Stimulated activated CD8-positive, alpha-beta memory T cell treated with anti-CD3 and anti-CD28 coated beads, Interleukin-12 subunit alpha, Interleukin-12 subunit beta, amount 100 ng/mL, for 24 hours (primary cell): ENCODE results near the gene APH1B.
"Not testable (repeated sequence)": the region's sequence is repeated elsewhere in the genome, so short reads cannot be mapped to it uniquely, and the experiment has no call there.

ENCODE experiments used
- DNase-seq: peaks from one replicate; pipeline ENCODE4 v3.0.0-alpha.2; 2020; ENCODE audit errors: extremely low read depth

APH1B gene

GRCh38 chr15:63277038-63277892 is at the start of gene APH1B:
TSS of gene APH1B (plus strand) at chr15:63277605. CDS start at chr15:63277624, 19 bp downstream.
- DNase-seq: peak; percentile 48

DNA sequence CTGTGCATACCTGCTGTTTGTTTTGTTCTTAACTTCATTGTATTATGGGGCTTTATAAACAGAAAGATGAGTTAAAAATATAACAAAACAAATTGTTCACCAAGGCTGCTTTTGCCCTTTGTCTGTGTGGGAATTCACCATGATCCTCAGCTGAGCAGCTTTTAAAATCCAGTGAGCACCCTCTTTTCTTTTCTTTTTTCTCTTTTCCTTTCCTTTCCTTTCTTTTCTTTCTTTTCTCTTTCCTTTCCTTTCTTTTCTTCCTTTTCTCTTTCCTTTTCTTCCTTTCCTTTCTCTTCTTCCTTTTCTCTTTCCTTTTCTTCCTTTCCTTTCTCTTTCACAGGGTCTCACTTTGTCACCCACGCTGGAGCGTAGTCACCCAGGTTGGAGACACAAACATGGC is 49.7 kb upstream of the APH1B start:
- no peak for DNase-seq

DNA sequence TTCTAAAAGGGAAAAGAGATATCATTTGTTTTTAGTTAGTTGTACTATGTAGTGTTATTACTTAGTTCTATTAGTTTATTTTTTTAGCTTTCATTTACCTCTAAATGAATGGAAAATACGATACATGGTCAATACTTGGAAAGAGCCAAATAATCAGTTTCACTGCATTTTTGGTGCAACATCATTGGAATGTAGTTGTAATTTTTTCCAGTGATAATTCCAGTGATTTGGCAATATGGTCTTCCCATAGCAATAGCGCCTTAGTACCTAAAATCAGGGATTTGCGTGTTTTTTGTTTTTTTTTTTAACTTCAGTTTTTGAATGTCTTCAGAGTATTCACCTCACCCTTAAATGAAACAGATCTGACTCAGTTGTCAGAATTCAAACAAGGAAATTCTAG is 46.2 kb upstream of the APH1B start:
- no peak for DNase-seq

- no peak for DNase-seq
Observed at GRCh38 chr15:63231706-63232105, 45.7 kb upstream of the APH1B start.

- DNase-seq: no peak
Observed at GRCh38 chr15:63232405-63232804, 45.0 kb upstream of the APH1B start.

- DNase-seq: no peak
Observed at GRCh38 chr15:63232943-63233342, 44.5 kb upstream of the APH1B start.

DNA sequence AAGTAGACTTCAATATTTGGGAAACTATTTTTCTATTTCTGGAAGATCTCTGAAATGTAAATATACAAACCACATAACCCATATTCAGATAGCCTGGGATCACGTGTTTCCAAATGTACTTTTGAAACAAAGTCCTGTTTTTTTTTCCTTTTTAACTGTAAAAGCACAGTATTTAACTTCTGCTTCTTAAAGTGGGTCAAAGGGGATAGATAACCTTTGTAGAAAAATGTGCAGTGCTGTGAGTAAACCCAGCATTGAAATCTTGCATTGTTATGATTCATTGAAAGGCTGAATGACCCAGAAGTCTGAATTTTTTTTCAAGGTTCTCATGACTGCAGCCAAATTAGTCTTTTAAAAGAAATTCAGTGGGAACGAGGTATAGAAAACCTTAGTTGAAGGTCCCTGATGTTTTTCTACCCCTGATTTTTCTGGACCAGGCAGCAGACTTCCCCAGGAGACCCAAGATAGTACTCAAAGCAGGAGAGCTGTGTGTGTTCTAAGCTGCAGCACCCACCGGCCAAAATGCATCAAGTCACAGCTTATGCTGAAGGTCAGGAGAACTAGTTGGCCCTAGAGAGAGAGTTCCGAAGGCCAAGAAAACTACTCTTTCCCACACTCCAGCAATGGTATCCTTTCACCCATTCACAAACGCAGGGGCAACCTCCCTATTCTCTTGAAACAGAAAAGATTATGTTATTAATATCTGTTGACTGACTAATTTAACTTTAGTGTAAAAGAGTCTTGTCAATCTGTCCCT is 43.6 kb upstream of the APH1B start:
- DNase-seq: no peak

GRCh38 chr15:63234451-63234870 is 42.9 kb upstream of the APH1B start:
- DNase-seq: no peak

DNA sequence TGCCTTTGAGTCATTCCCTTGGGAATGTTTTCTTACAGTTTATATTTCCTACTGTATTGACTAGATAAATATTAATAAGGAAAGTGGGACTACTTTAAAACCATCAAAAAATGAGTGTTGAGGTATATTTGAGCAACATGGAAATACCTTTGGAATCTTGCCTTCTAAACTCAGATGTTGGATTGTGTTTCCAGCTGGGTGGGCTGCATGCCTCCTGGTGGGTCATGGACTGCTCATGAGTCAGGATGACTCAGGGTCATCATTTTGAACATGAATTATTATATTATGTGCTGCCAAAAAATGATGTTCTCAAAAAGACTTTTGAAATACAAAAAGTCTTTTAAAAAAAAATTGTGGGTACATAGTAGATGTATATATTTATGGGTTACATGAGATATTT is 41.1 kb upstream of the APH1B start:
- DNase-seq: no peak

DNA sequence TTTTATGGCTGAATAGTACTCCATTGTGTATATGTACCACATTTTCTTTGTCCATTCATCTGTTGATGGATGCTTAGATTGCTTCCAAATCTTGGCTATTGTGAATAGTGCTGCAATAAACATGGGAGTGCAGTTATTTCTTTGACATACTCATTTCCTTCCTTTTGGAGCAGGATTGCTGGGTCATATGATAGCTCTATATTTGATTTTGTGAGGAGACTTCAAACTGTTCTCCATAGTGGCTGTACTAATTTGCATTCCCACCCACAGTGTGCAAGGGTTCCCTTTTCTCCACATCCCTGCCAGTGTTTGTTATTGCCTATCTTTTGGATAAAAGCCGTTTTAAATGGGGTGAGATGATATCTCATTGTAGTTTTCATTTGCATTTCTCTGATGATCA is 40.3 kb upstream of the APH1B start:
- not testable (repeated sequence) for DNase-seq

- no peak for DNase-seq
Observed at GRCh38 chr15:63238171-63238570, 39.2 kb upstream of the APH1B start.

DNA sequence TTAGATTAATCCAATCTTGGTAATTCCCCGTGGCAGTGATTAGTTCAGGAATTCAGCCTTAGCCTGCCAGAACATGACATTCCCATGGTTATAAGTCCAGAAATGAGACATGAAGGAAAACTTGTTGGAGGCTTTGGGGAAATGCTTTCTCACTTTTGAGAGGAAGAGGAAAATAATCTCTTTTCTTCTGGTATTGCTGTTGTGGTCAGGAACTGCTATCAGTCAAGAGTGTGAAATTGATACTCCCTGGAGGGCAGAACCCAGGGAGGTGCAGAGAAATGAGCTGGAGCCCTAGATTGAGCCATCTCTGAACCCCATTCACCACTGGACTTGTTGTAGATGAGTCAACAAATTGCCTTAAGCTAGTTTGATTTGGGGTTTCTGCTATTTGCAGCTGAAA is 38.6 kb upstream of the APH1B start:
- DNase-seq: no peak

DNA sequence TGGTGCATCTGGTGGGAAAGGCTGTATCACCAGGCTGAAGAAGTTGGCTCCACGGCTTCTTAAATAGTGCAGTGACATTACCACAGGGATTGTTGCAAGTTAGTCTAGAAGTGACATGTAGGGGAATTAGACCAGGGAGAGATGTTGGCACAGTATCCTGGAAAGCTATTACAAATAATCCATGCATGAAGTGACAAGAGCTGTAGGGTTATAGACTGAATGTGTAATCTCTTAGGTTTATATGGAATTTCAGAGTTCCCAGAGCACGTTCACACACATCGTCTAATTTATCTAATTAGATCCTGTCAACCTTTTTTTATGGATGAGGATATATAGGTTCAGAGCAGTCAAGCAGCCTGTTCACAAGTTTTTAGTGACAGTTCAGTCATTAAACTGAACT is 37.3 kb upstream of the APH1B start:
- no peak for DNase-seq

DNA sequence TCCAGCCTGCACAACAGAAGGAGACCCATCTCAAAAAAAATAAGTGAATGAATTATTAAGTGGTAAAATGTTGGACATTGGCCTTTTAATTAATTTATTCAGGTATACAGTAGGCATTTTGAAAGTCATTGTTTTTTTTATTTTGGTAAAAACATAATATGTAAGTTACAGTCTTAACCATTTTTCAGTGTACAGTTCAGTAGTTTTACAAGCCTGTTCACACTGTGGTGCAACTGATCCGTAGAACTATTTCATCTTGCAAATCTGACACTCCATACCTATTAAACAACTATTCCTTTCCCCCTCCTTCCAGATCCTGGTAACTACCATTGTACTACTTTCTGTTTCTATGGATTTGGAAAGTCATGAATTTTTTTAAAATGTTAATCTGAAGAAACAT is 36.1 kb upstream of the APH1B start:
- DNase-seq: no peak

- no peak for DNase-seq
Observed at GRCh38 chr15:63243101-63243500, 34.3 kb upstream of the APH1B start.

- no peak for DNase-seq
Observed at GRCh38 chr15:63243776-63244175, 33.6 kb upstream of the APH1B start.

DNA sequence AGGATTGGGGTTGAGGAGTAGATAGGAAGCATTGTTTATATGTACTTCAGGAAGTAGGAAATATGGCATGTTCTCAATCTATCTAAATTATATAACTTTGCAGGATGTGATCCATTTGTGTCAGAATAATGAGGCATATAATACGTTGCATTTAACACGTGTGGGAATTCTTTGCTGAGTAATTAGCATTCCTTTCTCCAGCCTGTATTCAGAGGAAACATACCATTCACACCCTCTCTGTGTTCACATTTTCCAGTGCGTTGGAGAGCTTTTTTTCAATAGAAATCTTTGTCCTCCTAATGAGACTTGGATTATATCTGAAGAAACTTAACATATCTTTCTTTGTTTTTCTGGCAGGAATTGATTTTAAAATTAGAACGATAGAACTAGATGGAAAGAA is 33.0 kb upstream of the APH1B start:
- no peak for DNase-seq

DNA sequence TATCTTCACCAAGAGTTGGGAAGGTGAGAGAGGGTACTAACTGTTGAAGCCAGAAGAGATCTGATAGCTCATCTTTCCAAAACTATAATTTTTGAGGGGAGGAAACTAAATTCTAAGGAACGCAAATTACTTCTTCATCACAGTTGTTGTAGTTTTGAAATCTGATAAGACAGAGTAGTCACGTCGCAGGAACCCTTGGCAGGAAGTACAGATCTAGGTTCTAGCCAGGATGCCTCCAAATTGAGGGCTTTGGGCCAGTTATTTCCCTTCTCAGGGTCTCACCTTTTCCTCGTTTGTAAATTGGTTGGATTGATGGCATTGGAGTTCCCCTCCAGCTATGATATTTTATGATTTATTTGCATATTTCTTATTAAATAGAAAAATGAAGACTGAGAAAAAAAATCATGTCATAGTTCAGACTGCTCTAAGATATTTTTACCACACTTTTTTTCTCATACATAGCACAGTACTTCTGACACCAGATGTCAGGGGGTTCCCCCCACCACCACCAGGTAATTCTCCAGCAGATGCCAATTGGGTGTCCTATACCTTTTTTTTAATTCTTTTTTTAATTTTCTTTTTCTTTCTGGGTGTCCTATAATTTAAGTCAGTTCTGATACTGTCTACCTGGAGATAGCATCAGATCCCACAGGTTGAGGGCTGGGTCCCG is 32.3 kb upstream of the APH1B start:
- no peak for DNase-seq

- DNase-seq: no peak
Observed at GRCh38 chr15:63246691-63247469, 30.5 kb upstream of the APH1B start.

- DNase-seq: no peak
Observed at GRCh38 chr15:63250312-63250965, 27.0 kb upstream of the APH1B start.

DNA sequence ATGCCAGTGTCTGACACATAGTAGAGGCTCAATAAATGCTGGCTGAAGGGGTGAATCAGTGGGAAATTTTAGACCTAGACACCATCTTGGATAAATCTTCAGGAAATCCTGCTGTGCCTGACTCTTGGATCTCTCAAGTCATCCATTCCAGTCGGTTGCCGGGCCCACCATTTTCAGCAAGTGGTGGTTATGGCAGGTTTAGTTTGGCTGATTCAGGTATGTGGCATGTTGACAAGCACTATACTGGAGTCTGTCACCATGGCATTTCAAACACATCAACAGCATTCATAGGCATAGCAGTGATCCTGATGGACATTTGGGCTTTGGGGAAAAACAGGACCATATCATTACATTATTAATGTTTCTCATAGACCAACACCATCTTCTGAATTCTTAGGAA is 25.7 kb upstream of the APH1B start:
- no peak for DNase-seq
